CD4-positive, alpha-beta T cell treated with Interleukin-17A for 4 hours (primary cell): ENCODE results near the gene ANKRD16.
"Not testable (repeated sequence)": the region's sequence is repeated elsewhere in the genome, so short reads cannot be mapped to it uniquely, and the experiment has no call there.

Source experiments
- DNase-seq: peaks from one replicate; pipeline ENCODE4 v3.0.0-alpha.2; 2020; ENCODE audit warnings: mixed read lengths

ANKRD16 gene

DNA sequence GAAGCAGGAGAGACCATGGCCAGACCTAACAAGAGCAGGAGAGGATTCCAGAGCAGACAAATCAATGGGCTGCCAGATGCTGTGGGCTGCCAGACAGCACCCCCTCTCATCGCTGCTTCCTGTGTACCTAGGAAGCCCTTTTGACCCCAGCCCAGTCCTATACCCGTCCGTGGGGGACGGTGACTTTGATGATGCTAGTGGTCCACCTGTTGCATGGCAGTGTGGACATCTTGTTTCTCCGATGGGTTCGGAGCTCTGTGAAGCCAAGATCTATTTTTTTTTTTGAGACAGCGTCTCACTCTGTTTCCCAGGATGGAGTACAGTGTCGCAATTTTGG lies 58.3 kb downstream of the ANKRD16 start:
- no peak for DNase-seq

GRCh38 chr10:5830629-5831445 lies 58.9 kb downstream of the ANKRD16 start:
- DNase-seq = no peak

DNA sequence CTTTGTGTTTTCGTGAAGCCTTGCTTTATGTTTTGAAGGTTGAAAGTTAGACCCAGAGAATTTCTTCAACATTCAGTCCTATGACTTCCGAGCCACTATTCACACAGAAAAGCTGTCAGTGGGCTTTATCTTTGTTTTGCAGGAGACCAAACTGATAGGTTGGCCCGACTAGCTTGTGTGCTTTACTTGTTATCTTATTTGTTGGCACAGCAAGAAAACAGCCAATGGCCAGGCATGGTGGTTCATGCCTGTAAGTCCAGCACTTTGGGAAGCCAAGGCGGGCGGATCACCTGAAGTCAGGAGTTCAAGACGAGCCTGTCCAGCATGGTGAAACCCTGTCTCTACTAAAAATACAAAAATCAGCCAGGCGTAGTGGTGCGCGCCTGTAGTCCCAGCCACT lies 60.4 kb downstream of the ANKRD16 start:
- DNase-seq = no peak

DNA sequence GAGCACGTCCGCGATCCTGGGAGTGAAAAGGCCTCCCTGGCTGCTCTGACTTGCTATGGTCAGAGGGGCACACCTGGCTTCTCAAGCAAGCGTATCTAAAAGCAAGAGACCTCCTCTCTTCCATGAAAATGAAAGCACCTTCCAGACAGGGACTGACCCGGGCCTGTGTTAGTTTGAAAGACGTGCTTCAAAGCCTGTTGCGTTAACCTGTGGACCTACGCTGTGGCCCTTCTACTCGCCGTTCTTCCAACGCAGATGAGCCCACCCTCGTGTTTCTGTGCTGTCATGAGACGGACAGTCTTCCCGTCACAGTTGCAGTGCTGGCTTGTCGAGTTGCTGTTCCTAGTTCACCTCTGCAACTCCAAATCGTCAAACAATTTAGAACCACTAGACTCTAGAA lies 61.0 kb downstream of the ANKRD16 start:
- DNase-seq = no peak

- no peak for DNase-seq
These were observed 61.9 kb downstream of the ANKRD16 start for GRCh38 chr10:5827841-5828240.

DNA sequence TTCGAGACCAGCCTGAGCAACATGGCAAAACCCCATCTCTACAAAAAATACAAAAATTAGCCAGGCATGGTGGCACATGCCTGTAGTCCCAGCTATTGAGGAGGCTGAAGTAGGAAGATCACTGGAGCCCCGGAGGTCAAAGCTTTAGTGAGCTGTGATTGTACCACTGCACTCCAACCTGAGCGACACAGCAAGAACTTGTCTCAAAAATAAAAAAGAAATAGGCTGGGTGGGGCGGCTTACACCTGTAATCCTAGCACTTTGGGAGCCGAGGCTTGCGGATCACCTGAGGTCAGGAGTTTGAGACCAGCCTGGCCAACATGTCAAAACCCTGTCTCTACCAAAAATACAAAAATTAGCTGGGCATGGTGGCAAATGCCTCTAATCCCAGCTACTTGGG lies 63.2 kb downstream of the ANKRD16 start:
- not testable (repeated sequence) for DNase-seq

- no peak for DNase-seq
These were observed 70.8 kb downstream of the ANKRD16 start for GRCh38 chr10:5818894-5819293.

DNA sequence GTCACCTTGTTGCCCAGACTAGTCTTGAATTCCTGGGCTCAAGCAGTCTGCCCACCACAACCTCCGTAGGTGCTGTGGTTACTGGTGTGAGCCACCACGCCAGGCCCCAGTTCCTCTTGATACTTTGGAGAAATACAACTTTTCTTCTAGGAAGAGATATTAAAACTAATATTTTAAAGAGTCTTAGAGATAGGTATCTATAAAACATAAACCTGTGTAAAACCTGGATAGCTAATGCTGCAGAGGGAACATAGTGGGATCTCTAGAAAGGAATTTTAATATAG lies 71.7 kb downstream of the ANKRD16 start:
- DNase-seq = no peak

DNA sequence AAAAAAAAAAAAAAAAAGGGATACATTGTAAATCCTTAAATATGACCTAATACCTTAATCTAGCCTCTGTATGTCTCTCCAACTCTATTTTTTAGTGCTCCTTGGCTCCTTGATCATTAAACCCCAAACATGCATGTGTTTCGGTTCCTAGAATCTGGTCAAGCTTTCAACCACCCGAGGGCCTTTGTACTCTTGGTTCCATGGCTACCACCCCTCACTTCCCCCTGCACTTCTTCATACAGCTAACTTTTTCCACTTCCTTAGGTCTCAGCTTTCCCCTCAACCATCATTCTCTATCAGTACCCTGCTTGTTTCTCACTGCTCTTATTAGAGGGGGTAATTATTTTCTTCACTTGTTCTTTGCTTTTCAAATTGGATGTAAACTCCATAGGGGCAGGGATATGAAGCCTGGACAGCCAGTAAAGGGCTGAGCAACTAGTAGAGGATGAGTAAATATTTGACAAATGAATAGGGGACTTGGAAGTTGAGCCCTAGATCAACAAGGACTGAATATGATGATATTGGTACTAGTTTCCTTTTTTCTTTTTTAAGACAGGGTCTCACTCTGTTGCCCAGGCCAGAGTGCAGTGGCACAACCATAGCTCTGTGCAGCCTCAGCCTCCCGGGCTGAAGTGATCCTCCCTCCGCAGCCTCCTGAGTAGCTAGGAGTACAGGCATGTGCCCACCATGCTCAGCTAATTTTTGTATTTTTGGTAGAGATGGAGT lies 72.2 kb downstream of the ANKRD16 start:
- no peak for DNase-seq

DNA sequence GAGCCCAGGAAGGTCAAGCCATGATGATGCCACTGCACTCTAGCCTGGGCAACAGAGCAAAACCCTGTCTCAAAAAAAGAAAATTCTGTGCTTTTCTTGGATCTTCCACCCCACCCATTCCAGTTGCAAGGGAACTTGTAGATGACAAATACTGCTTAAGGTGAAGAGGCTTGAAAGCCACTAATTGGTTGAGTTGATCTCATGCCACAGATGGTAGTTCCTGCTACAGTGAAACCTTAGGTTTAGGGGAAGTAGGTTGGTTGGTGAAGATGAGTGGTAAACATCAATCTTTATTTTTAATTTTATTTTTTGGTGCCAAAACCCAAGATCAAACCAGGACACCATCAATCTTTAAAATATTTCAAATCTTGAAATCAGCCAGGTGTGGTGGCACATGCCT lies 73.5 kb downstream of the ANKRD16 start:
- DNase-seq = no peak

DNA sequence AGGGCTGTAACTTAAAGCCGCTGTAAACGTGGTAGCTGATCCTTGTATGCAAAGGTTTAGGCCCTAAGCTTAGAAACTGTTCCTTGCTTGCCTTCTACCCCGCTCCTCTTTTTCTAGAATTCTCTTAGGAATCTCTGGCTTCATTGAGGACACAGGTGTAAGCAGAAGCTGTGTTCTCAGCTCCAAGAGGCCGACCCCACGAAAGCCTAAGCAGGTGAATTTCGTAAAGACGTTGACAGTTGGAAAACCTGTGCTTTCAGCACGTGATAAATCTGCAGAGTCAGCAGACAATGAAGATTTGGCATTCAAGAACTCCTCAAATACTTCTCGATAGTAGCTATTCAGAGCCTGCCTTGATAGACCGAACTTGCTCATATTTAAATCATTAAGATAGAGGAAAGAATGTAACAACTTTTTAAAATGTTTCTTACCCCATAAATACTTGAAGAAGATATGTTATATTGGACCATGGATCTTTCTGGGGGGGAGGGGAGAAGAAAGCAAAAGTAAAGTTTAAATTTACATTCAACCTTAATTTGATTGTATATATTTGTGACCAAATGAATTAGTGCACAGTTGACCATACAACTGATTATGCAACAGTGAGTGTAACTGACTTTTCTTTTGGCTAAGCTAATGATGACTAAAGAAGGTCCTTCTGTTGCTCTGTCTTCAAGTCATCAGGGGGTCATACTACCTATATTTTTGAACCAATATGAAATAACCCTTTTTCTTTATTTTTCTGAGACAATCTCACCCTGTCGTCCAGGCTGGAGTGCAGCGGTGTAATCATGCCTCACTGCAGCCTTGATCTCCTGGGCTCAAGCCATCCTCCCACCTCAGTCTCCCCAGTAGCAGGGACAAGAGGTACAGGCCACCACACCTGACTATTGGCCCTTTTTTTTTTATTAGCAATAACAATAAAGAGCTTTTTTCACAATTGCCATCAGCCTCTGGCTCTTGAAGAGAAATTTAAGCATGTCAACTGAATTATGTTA lies 75.3 kb downstream of the ANKRD16 start:
- DNase-seq = no peak

DNA sequence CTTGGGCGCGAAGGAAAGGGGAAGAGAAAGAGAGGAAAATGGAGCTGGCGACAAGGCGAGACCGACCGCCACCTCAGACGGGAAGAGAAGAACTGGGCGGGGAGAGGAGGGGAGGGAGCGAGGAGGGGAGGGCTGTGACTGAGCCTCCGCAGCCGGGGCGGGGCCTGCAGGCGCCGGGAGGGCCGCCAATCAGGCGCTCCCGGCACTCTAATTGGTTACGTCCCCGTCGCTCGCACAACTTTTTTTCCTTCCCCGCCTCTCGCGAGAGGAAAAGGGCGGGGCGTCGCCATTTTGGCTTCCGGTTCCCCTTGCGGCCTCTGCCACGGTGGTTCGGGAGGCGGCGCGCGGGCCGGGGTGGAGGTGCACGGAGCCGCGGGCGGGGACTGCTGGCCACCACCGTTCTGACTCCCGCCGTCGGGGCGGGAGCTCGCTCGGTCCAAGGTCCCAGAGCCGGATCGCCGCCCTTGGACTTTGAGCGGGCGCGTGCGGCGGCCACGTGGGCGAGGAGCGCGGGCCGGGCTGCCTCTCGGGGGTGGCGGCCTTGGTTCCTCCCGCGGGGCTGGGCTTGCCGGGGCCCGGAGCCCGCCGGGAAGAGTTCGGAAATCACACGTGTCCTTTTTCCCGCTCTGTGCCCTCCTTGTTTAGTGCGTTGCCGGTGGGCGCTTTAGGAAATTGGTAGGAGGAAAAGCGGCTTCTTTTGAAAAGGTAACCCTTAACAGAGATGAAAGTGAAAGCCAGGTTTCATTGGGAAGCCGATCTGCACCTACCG lies 76.2 kb downstream of the ANKRD16 start, which contains the start of gene GDI2:
Gene GDI2, minus strand, starts transcription at position 94 of the 769 bp plus-strand sequence. CDS start 176 bp downstream, outside the sequence.
- peak; percentile 97 for DNase-seq

- no peak for DNase-seq
These were observed 76.7 kb downstream of the ANKRD16 start for GRCh38 chr10:5813091-5813340.

DNA sequence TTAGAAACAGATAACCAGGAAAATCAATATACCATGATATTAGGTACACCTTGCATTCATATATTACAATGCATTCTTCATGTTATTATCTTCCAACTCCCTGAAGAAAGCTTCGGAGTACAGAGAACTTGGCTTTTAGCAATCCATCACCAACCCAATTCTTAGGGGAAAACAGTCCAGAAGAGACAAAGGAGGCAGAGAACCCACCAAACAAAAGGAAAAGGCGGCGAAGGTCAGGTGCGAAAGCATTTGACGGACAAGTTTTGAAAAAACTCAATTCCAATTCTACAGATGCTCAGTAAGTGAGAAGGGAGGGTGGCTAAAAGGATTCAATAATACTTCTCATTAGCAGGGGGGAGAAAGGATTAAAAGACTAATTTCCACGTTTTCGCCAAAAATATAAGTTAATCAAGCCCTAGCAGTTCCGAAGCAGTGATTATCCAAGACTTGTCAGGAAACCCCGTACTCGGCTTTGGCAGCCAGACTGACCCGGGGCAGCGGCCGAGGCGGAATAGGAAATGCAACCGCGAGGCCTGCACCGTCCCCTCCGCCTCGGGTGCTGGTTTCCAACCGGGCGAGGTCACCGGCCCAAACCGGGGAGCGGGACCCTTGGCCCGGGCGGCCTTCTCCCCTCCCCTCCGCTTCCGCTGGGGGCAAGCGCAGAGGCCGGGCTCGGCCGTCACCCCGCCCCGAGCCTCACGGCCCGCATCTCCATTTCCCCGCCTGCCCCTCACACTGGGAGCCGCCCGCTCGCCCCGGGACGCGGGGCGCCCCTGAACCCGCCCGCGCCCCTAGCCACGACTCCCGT lies 77.2 kb downstream of the ANKRD16 start:
- DNase-seq = peak; percentile 48
